Rectal smooth muscle tissue (tissue), 1 donor: ENCODE measurements around the gene GSE1.
A peak's percentile ranks its signal among the peaks of the same experiment; 100 is the strongest.
"Not testable (repeated sequence)": the region's sequence is repeated elsewhere in the genome, so short reads cannot be mapped to it uniquely, and the experiment has no call there.

Source experiments
- H3K27ac ChIP-seq: one replicate; pipeline ENCODE4 v1.7.0; 2013; ENCODE audit warnings: low read depth, low read length, inconsistent platforms
- H3K27me3 ChIP-seq: one replicate; pipeline ENCODE4 v1.7.0; 2013; ENCODE audit warnings: low read length; ENCODE audit not compliant: control insufficient read depth, insufficient read depth
- H3K36me3 ChIP-seq: one replicate; pipeline ENCODE4 v1.7.0; 2013; ENCODE audit warnings: low read length; ENCODE audit not compliant: control insufficient read depth, insufficient read depth
- H3K4me1 ChIP-seq: one replicate; pipeline ENCODE4 v1.7.0; 2013; ENCODE audit warnings: low read length; ENCODE audit not compliant: control insufficient read depth, insufficient read depth
- H3K4me3 ChIP-seq: one replicate; pipeline ENCODE4 v1.7.0; 2013; ENCODE audit warnings: low read length
- H3K9ac ChIP-seq: one replicate; pipeline ENCODE4 v1.7.0; 2013; ENCODE audit warnings: low read length

Gene GSE1

DNA sequence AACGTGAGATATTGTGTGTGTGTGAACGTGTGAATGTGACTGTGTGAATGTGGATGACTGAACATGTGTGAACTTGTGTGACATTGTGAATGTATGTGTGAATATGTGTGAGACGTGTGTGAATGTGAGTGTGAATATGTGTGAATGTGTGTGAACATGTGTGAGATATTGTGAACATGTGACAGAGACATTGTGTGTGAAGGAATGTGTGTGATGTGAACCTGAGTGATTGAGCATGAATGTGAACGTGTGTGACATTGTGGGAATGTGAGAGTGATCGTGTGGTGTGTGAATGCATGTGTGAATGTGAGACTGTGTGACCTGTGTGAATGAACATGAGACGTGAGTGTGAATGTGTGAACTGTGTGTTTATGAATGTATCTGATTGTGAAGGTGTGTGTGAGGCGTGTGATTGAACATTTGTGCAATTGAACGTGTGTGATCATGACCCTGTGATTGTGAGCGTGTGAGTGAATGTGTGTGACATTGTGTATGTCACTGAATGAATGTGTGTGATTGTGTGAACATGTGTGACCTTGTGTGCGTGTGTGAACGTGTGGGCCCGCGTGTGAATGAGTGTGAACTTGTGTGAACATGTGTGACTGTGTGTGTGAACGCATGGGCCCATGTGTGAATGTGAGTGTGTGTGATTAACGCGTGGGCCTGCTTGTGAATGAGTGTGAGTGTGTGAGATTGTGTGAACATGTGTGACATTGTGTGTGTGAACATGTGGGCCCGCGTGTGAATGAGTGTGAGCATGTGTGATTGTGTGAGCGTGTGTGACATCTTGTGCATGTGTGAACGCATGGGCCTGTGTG lies 23.2 kb upstream of the GSE1 start:
- no peak overlapping the region for H3K4me3 ChIP-seq
- H3K27ac ChIP-seq = no peak overlapping the region
- no peak overlapping the region for H3K9ac ChIP-seq
- peaks cover 2% of the 10 kb centered on the region for H3K4me1 ChIP-seq
- no peaks in the 10 kb centered on the region for H3K36me3 ChIP-seq
- H3K27me3 ChIP-seq = no peaks in the 10 kb centered on the region

DNA sequence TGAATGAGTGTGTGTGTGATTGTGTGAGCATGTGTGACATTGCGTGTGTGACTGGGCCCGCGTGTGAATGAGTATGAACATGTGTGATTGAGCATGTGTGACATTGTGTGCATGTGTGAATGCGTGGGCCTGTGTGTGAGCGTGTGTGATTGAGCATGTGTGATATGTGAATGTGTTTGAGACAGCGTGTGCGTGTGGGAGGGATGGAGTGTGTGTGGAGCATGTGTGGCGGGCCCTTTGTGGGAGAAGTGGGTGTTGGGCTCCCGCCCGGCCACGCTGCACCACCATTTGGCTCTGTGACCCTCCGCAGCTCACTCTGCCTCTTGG lies 22.7 kb upstream of the GSE1 start:
- no peaks in the 10 kb centered on the region for H3K36me3 ChIP-seq
- peaks cover 2% of the 10 kb centered on the region for H3K4me1 ChIP-seq
- H3K9ac ChIP-seq = no peak overlapping the region
- H3K4me3 ChIP-seq = no peak overlapping the region
- H3K27me3 ChIP-seq = no peaks in the 10 kb centered on the region
- H3K27ac ChIP-seq = no peak overlapping the region

DNA sequence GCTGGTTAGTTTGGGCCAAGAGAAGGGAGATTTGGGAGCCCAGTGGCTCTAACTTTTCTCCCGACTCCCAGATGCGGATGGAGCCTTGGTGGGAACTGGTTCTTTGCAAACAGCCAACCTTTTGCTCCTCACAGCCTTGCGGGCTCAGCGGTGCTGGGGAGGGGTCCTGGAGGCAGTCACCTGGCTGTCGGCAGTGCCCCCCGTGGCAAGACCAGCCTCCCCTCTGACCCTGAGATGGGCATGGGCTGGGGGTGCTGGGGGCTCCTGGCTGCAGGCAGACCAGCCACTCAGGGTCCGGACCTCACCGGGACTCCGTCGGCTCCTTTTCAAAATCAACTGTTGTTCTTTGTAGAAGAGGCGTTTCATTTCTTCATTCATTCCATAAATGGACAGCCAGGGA lies 21.7 kb upstream of the GSE1 start:
- H3K9ac ChIP-seq = no peak overlapping the region
- H3K36me3 ChIP-seq = no peaks in the 10 kb centered on the region
- H3K27ac ChIP-seq = no peak overlapping the region
- H3K4me1 ChIP-seq = peaks cover 2% of the 10 kb centered on the region
- no peaks in the 10 kb centered on the region for H3K27me3 ChIP-seq
- H3K4me3 ChIP-seq = no peak overlapping the region

DNA sequence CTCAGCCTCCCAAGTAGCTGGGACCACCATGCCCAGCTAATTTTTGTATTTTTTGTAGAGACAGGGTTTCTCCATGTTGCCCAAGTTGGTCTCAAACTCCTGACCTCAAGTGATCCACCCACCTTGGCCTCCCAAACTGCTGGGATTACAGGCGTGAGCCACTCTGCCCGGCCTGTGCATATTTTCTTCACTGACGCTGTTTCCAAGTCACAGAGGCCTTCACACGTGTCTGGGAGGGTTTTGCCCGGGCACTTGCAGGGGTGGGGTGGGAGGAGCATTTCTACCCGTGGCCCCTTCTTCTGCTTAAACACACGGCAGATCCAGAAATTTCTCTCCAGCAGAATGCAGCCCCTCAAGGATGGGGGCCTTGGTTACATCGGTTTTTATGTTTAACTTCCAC lies 20.8 kb upstream of the GSE1 start:
- H3K9ac ChIP-seq, H3K4me1 ChIP-seq, H3K4me3 ChIP-seq, H3K27ac ChIP-seq, H3K36me3 ChIP-seq, H3K27me3 ChIP-seq: not testable (repeated sequence)

DNA sequence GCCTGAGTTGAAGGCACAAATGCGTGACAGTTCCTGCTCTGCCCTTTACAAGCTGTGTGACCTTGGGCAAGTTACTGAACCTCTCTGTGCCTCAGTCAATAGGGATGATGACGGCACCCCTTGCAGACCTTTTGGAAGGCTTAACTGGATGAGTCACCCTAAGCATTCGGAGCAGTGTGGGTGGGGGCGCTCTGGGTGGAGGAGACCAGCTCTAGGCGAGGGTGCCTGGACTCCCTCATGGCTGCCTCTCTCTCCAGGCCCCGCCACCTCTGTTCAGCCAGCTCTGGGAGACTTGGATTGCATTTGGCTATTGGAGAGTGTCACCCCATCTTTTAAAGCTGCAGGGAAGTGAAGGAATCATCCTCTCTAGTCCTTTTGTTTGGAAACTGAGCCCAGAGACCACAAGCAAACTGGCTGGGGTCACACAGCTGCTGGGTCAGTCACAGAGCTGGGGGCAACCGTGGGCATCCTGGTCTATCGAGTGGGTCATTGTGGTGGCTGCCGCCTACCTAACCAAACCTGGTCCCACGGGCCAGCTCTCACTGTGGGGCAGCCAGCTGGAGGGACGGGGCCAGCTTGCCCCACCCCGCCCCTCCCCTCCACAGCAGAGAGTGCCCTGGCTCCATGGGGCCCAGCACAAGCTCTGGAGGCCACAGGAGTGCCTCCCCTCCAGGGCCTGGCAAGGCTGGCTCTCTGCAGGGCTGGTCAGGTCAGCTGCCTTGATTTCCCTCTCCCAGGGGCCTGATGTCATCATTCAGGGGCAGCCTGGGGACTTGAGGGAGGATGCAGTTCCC lies 20.2 kb upstream of the GSE1 start:
- Histone ChIP-seq H3K4me3 (no peak overlapping the region), H3K27me3 (no peaks in the 10 kb centered on the region), H3K27ac (no peak overlapping the region), H3K4me1 (peaks cover 2% of the 10 kb centered on the region), H3K9ac (no peak overlapping the region), H3K36me3 (no peaks in the 10 kb centered on the region)

DNA sequence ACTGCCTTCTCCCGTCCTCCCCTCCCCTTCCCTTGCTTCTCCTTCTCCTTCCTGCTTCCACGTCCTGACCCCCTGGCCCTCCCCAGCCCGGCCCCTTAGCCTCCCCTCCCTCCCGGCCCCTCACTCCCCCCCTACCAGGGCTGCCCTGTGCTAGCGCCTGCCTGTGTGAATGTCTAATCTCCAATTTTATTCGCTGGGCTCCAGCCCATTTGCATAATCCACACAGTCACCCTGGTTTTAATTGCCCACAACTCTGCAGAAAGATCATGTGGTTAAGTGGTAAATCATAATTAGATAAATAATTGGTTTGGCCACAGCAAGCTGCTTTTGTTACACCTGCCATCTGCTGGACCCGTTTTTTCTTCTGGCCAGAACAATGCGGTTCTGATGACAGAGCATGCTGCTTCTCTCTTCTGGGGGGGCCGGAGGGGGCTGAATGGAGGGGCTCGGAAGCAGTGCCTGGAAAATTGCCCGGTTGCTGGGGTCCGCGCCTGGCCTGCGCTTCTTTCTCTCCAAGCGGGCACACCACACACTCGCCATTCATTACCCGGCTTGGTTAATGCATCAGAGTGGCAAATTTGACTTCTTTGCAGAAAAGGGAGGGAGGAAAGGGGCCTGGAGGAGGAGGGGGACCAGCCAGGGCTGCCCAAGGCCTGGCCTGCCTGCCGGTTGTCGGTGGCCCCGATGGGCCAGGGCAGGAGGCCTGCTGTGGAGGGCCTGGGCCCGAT lies 19.5 kb upstream of the GSE1 start:
- Histone ChIP-seq H3K27ac (no peak overlapping the region), H3K27me3 (no peaks in the 10 kb centered on the region), H3K4me3 (no peak overlapping the region), H3K4me1 (peaks cover 2% of the 10 kb centered on the region), H3K36me3 (no peaks in the 10 kb centered on the region), H3K9ac (no peak overlapping the region)

DNA sequence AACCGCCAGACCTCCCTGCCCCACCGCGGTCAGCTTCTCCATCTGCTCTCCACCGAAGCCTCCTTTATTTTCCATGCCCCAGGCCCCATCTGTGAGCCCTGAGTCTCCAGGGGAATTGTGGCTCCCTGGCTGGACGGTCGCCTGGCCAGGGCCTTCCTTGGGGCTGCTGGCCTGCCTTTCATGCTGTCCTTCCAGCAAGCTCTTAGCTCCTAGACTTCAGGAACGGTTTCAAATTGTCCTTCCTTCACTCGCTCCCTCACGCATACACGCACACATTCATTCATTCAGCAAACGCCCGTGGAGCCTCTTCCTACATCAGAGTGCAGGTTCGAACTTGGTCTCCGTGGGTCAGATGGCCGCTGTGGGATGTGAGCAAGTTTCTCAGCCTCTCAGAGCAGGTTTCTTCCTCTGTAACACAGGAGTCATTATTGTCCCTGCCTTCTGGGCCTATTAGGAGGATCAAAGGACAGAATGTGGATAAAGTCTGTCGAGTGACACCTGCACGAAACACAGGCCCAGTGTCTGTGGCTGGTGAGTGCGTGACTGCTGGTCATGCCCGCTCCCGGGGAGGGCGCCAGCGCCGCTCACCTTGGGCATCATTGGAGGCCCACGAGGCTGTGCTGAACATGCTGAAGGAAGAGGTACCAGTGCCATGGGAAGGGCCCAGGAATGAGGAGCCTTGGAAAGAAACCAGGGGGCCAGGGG lies 18.7 kb upstream of the GSE1 start:
- no peak overlapping the region for H3K27ac ChIP-seq
- H3K4me3 ChIP-seq = no peak overlapping the region
- no peak overlapping the region for H3K9ac ChIP-seq
- peaks cover under 1% of the 10 kb centered on the region for H3K4me1 ChIP-seq
- no peaks in the 10 kb centered on the region for H3K36me3 ChIP-seq
- H3K27me3 ChIP-seq = no peaks in the 10 kb centered on the region

DNA sequence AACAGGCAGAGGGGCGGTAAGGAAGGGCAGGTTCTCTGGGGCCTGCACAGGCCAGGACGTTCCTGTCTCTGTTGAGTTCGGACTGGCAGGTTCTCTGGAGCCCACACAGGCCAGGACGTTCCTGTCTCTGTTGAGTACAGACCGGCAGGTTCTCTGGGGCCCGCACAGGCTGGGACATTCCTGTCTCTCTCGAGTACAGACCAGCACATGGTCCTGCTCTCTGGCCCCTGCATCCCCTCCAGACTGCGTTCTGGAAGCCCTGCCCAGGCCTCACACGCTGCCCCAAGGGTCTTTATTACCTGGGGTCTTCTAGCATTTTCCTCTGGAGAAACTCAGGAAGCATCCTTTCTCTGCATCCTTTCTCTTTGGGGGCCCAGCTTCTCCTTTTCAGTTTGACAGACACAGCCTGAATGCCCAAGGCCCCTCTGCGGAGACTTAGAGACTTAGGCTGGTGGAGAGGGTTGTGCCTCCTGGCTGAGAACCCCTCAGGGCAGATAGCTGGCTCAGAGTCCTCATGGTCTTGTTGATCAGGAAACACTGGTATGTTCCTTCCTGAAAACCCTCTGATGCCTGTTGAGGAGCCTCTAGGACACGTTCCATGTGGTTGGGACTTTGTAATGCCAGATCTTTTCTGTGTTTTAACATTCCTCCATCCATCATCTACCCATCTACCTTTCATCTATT lies 18.0 kb upstream of the GSE1 start:
- Histone ChIP-seq H3K4me1 (peaks cover 3% of the 10 kb centered on the region), H3K9ac (no peak overlapping the region), H3K36me3 (no peaks in the 10 kb centered on the region), H3K4me3 (no peak overlapping the region), H3K27ac (no peak overlapping the region), H3K27me3 (no peaks in the 10 kb centered on the region)

DNA sequence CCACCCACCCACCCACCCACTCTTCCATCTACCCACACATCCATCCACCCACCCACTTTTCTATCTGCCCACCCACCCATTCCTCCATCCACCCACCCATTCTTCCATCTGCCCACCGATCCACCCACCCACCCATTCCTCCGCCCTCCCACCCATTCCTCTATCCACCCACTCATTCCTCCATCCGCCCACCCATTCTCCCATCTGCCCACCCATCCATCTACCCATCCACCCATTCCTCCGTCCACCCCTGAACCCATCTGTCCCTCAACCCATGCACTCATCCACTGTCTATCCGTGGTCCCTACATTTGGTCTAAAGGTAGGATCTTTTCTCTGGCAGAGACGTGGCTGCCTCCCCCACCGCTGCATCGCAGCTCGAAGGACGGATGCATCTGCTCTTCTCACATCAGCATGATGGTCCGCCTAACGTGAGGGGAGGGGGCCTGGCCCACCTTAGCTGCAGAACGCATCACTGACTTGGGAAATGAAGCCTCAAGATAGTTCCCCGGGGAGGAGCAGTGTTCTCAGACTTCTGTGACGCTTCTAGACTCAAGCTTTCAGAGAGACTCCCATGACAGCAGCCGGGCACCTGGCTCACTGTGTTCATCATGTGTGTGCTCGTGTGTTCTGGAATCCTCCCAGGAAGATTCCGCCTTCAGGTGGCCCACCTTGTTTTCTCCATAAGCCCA lies 17.2 kb upstream of the GSE1 start:
- no peaks in the 10 kb centered on the region for H3K36me3 ChIP-seq
- H3K4me3 ChIP-seq = no peak overlapping the region
- peaks cover 5% of the 10 kb centered on the region for H3K4me1 ChIP-seq
- H3K9ac ChIP-seq = no peak overlapping the region
- H3K27me3 ChIP-seq = no peaks in the 10 kb centered on the region
- no peak overlapping the region for H3K27ac ChIP-seq

DNA sequence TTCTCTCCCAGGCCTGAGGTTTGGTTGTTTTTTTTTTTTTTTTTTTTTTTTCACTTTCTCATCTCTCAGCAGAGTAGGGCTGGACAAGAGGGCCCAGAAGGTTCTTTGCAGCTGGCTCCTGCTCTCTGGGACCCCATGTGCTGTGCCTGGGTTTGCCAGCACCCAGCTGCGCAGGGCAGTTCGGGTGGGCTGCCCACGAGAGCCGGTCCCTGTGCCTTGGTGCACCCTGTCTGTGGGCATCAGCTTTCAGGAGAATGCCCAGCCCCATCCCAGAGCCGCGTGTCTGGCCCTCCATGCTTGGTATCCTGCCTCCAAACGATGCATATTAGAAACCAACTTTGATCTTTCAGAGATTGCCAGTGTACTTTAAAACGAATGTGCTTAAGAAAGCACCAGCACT lies 15.0 kb upstream of the GSE1 start:
- H3K27me3 ChIP-seq = no peaks in the 10 kb centered on the region
- no peaks in the 10 kb centered on the region for H3K36me3 ChIP-seq
- peaks cover 17% of the 10 kb centered on the region for H3K4me1 ChIP-seq
- no peak overlapping the region for H3K9ac ChIP-seq
- no peak overlapping the region for H3K4me3 ChIP-seq
- H3K27ac ChIP-seq = no peak overlapping the region

DNA sequence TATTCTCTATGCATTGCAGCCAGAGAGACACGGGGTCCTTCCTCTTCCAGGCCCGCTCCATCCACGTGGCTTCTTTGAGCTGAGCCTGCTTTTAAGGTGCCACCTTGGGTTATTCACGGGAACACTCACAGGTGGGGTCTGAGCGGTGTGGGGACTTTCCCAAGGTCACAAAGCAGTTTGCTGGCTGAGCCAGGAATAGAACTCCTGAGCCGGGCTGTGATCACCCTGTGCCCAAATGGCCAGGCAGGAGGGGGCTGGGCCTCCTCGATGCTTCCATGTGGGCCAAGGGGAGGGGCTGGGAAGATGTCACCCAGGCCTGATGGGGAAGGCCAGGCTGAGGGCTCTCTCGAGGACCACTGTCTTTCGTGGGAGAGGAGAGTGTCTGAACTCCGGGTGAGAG lies 13.0 kb upstream of the GSE1 start:
- Histone ChIP-seq H3K4me1 (peaks cover 21% of the 10 kb centered on the region), H3K27me3 (no peaks in the 10 kb centered on the region), H3K27ac (peak overlapping the region; percentile 86), H3K4me3 (no peak overlapping the region), H3K36me3 (no peaks in the 10 kb centered on the region), H3K9ac (no peak overlapping the region)
